Stromal cell of bone marrow (primary cell): Measurements from ENCODE around the gene ATP6V0A4.
"Not testable (repeated sequence)": the region's sequence is repeated elsewhere in the genome, so short reads cannot be mapped to it uniquely, and the experiment has no call there.

Experiments used
- DNase-seq: peaks from one replicate; pipeline ENCODE4 v3.0.0-alpha.2; 2012; ENCODE audit warnings: low read depth

ATP6V0A4 gene

DNA sequence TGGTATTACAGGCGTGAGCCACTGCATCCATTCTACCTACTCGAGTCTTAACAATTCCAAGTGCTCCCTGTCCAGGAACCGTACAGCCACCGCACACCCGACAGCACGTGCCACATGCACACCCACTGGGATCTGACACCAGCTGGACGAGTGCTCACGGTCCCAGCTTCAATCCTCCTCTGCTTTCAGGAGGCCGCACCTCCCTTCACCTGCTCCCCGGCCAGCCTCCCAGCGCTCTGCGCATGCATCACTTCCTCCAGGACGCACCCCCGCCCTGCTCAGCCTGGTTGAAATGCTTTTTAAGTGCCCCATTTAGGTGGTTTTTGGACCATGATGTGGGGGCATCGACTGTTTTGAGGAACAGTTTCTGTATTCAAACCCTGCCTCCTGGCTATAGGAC, 47.5 kb downstream of the ATP6V0A4 start:
- no peak for DNase-seq

DNA sequence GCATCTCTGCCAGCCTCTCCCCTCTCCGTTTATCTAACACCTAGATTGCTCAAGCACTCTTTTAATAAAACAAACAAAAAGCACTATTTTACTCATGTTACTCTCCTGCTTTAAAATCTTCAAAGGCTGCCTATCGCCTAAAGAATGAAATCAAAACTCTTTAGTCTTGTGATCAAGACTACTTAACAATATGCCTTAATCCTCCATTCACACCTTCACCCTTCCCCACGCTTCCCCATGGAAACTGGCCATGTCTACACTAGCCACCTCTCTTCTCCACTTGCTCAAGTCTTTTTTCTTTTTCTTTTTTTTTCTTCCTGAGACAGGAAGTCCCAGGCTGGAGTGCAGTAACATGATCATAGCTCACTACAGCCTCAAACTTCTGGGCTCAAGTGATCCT, 48.0 kb downstream of the ATP6V0A4 start:
- no peak for DNase-seq

GRCh38 chr7:138748666-138749065, 49.3 kb downstream of the ATP6V0A4 start:
- DNase-seq = no peak

DNA sequence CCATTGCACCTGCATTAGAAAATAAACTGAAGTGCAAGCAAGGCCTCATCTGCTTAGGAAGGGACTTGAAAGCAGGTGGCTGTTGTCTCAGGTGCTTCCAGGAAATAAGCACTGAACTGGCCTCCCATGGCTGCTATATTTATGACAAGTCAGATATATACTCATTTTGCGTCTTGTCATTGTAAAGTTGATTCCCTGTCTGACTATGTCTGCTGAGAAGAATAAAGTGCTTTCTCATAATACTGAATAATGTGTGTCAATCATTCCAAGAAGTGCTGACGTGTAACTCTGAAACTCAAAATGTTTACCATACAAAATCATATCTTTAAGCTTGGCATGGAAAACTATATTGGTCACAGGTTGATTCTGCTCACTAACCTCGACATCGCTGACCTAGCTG, 51.9 kb downstream of the ATP6V0A4 start:
- no peak for DNase-seq

DNA sequence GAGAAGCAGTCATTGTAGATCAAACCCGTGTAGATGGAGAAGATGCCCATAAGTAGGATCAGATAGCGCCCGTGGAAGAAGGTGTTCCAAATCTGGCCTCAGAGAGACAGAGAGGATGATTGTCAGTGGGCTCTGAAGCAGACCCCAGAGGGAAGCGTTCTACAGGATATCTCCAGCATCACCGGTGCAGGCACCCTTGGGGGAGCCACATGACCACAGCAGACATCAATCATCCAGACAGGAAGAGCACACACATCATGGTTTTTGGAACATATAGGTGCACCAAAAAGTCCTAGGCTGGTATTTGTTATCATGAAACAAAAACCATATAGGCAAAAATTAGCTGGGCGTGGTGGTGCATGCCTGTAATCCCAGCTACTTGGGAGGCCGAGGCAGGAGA, 52.8 kb downstream of the ATP6V0A4 start:
- no peak for DNase-seq

DNA sequence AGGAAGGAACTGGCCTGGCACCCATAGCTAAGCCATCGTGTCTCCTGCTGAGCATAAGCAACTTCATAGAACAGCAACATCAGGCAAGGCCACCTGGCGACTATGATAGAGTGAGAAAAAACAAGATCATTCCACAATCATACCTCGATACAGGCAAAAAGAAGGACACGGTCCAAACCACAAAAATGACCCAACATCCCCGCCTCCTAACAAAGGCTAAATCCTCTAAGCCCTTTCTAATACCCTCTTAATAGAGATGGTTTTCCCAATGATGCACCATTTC, 56.6 kb downstream of the ATP6V0A4 start:
- DNase-seq = no peak

DNA sequence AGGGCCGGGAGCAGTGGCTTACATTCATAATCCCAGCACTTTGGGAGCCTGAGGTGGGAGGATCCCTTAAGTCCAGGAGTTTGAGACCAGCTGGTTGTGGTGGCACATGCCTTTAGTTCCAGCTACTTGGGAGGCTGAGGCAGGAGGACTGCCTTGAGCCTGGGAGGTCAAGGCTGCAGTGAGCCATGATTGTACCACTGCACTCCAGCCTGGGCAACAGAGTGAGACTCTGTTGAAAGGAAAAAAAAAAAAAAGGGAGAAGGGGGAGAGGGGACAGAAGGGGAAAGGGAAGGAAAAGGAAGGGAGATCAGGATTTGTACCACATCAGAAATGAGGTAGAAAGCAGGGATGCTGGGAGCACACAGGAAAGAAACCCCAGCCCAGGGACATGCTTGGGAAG, 58.1 kb downstream of the ATP6V0A4 start:
- no peak for DNase-seq

GRCh38 chr7:138738551-138739335, 59.3 kb downstream of the ATP6V0A4 start:
- peak; percentile 71 for DNase-seq

DNA sequence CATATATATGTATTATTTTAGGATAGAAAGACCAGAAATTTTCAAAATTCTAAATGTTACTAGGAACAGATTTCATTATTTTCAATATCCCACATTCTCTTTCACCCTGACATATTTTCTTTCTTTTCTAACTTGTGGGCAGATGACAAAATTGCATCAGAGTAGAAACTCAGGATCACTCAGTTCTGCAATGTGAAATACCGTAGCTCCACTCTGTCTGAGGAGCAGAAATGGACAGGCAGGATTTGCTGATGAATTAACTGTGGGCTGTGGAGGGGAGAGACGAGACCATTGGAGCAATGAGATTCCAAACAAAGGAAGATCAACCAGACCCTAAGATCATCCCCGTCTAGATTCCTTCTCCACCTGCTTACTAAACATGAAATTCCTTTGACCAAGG, 59.9 kb downstream of the ATP6V0A4 start:
- DNase-seq = no peak

- DNase-seq = no peak
These were observed 62.6 kb downstream of the ATP6V0A4 start for GRCh38 chr7:138735399-138735798.

DNA sequence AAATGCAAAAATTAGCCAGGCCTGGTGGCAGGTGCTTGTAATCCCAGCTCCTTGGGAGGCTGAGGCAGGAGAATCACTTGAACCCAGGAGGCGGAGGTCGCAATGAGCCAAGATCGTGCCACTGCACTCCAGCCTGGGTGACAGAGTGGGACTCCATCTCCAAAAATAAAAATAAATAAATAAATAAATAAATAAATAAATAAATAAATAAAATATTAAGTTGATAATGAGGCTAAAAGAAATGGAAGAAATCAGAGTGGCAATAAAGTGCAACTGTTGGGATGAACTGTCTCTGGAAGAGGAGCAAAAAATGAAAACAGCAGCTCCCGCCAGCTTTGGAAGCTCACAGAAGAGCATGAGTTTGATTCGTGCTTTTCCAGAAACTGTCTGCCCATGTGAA, 66.3 kb downstream of the ATP6V0A4 start:
- not testable (repeated sequence) for DNase-seq

- DNase-seq = no peak
These were observed 68.6 kb downstream of the ATP6V0A4 start for GRCh38 chr7:138729444-138729843.

DNA sequence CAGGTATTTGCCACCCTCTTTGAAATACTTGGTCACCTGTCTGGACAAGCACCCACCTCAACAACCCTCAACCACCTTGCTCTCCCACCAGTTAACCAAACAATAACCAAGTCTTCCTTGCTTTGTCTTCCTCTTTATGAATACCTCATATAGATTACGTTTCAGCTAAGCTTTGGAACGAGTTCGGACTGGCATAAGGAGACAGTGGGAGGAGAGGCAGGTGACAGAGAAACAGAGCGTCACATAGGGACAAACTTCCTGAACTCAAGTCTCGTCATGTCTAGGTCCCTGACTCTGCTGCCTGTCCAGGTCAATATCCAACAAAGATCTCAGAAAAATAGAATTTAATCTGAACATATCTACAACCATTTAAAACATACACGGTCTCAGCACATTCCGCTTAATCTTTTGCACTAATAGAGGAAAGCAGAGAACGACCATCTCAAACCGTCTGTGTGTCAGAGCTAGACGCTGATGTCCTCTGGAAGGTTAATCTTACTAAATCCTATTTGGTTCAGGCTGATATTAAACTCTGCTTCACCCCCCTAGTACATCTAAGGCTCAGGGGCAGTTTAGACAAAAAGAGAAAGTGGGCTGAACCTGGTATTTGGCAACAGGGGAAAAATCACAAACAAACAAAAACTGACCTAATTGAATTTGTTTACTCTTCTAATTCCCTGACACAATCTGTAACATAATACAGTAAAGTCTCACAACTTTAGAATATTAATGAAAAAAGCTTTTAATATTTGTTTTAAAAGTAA, 70.5 kb downstream of the ATP6V0A4 start:
- DNase-seq = no peak

DNA sequence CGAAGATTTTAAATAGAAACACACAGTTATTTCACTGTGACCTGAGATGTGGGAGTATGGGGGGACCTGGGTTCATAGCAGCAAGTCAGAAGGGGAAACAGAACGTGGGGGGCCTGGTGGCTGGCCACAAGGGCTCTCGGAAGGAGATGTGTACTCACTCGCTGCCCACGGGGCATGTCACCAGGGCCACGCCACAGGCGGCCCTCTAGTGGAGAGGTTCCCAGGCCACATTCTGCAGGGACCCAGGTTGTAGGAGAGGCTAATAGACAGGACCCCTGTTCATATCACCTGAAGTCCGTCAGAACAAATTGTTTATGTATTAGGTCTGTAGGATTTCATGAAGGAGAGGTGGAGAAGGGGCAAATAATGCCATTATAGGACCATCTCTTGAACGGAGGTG, 71.7 kb downstream of the ATP6V0A4 start:
- DNase-seq = no peak

GRCh38 chr7:138720286-138720685, 77.7 kb downstream of the ATP6V0A4 start:
- DNase-seq = no peak

DNA sequence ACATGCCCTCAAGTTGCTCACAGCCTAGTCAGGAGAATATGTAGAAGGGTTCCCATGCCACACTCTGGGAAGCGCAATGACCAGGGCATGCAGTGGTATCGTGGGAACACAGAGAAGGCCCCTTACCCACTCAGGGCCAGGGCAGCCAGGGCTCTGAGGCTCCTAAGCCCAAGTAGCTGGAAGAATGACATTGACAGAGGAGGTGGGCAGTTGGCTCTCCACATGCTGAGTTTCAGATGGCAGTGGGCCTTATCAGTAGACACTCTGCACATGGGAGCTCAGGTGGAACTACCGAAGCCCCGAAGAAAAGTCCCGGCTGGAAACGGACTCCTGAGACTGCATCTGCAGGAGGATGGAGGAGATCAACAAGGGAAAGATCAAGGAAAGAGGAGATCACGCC, 81.1 kb downstream of the ATP6V0A4 start:
- no peak for DNase-seq

DNA sequence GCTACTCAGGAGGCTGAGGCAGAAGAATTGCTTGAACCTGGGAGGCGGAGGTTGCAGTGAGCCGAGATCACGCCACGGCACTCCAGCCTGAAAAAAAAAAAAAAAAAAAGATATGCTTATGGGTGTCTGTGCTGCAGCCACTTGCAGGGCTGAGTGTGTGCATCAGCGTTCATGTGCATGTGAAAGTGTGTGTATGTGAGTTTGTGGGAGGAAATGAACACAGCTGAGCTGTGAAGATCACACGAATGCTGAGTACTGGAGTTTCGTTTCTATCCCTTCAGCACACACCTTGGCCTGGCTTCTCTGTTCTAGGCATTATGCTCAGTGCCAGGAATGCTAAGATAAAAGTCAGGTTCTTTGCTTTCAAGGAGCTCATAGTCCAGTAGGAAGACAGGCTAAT, 84.8 kb downstream of the ATP6V0A4 start:
- DNase-seq = no peak

DNA sequence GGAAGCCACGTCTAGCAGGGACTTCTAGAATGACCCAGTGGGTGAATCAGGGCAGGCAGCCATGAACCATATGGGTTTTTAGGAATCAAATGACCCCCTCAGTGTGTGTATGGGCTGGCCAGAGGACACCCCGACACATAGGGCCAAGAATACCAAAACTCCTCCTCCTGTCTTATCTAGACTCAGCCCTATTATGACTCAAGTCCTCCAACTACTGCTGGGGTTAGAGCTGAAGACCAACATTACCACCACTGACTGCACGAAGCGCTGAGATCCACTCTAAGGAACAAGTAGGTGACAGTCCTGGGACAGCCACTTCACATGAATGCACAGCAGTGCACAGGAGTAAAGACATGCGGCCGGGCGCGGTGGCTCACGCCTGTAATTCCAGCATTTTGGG, 85.3 kb downstream of the ATP6V0A4 start:
- DNase-seq = no peak

DNA sequence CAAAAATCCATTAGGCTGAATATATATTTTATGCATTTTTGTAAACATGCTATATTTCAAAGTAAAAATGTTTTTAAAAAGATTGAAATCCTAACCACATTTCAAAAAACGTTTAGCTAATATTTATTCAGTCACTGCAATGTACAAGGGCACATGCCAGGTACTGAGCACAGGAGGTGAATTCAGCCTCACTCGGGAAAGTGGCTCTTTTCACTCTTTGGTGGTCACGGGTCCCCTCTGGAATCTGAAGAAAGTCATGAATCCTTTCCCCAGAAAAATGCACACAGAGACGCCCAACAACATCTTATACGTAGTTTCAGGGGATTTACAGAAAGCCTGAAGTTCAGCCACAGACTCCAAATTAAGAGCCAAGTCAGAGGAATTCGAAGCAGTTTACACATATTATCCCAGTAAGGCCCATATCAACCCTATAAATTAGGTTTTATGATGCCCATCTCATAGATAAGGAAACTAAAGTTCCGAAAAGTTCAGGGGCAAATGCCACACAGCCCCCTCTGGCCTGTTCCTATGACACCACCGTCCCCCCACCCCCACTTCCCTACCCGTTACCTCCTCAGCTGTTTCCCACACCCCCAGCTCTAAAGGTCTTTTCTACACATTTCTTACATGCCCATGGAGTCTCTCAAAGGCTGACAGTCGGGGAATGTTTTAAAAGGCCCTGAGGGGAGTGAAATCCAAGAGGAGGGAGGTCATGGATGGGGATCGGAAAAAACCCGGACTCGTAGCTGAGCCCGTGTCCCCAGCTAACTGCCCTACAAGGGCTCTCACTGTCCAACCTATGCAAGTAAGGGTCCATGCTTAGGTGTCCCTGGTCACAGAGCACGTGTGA, 87.2 kb downstream of the ATP6V0A4 start:
- DNase-seq = no peak

- DNase-seq = no peak
These were observed 92.8 kb downstream of the ATP6V0A4 start for GRCh38 chr7:138705167-138705566.

- DNase-seq = no peak
These were observed 96.5 kb downstream of the ATP6V0A4 start for GRCh38 chr7:138701537-138701923.

DNA sequence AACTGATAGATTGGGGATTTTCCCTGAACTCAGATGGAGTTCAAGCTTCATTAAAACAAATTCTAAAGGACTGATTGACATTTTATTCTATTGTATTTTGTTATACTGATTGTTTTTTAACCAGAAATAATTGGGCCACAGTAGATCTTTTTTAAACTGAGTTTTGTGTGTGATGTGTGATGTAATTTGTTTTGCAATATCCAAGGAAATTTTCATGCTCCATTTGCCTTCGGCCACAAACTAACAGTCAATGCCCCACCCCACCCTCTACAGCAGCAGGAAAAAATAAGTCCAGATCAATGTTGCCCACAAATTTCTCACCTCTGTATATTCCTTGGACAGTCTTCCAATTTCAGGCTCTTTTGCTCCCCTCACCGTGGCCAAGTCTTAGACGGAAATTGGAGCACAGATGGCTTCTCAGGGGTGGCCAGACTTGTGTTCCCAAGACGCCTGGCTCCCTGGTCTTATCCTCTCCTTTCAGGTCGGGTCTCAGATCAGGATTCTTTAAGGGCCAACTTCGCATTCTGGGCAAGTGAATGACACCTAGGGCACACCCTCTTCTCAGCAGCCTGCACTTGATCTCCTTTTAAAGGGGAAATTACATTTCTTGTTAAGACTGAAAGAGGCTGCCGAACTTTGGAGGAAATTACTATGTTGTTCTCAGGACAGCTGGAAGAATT, 97.0 kb downstream of the ATP6V0A4 start, which contains the start of gene SVOPL:
TSS of gene SVOPL (minus strand) at position 506 of the 680 bp plus-strand sequence. CDS start 22,317 bp downstream, outside the sequence.
- DNase-seq = no peak
